ENCODE data around the gene SENP3. TPM values are rescaled to one million over a fixed set of nuclear protein-coding genes. Genes with fewer than 3 reads are reported as not detected.

The SENP3 gene
- total RNA-seq, 1 donor from 2014 or later, result 55.8 TPM

- H3K27ac Mint-ChIP-seq, result no peak overlapping the region
- peaks cover 55% of the 10 kb centered on the region for H3K36me3 Mint-ChIP-seq (ENCODE audit: low read depth)
- ChIA-PET CTCF (interaction anchor here (0.8 kb wide), 1 partner anchor 13 kb away, joined by 3 read pairs; no protein-coding TSS in a partner anchor), POLR2A (interaction anchor here (0.6 to 7.9 kb wide), 6 partner anchors 9 to 159 kb away, joined by 3 to 74 read pairs (median 8); partner anchors contain the start of genes TNFSF12 and TP53)
- H3K4me3 Mint-ChIP-seq, result peak overlapping the region; percentile 89
- H3K9me3 Mint-ChIP-seq, result no peaks in the 10 kb centered on the region
- ATAC-seq (ENCODE audit: low read depth), result no peak
- H3K4me1 Mint-ChIP-seq, result peaks cover 47% of the 10 kb centered on the region
- no peak for TF ChIP-seq CTCF (IDR thresholded peaks at IDR 0.05)
- no peak for DNase-seq
- intact Hi-C loops (cut with micrococcal nuclease), result no loop called here
- H3K27me3 Mint-ChIP-seq, result no peaks in the 10 kb centered on the region
Observed at GRCh38 chr17:7563115-7563869, 1.6 kb downstream of the SENP3 start.

GRCh38 chr17:7569571-7569970 lies 7.9 kb downstream of the SENP3 start:
- ATAC-seq (ENCODE audit: low read depth) (no peak), DNase-seq (no peak)
- no peak for TF ChIP-seq CTCF (IDR thresholded peaks at IDR 0.05)
- H3K9me3 Mint-ChIP-seq, result no peaks in the 10 kb centered on the region
- H3K27ac Mint-ChIP-seq, result no peak overlapping the region
- POLR2A ChIA-PET, result interaction anchor here (0.6 to 7.9 kb wide), 4 partner anchors 9 to 249 kb away, joined by 4 to 131 read pairs (median 44); partner anchors contain the start of genes CD68, MPDU1, SENP3 and TNFSF13
- no peak overlapping the region for H3K4me3 Mint-ChIP-seq
- peaks cover 22% of the 10 kb centered on the region for H3K4me1 Mint-ChIP-seq
- H3K27me3 Mint-ChIP-seq, result no peaks in the 10 kb centered on the region
- H3K36me3 Mint-ChIP-seq (ENCODE audit: low read depth), result peaks cover 80% of the 10 kb centered on the region
- intact Hi-C loops (cut with micrococcal nuclease), result no loop called here
- CTCF ChIA-PET, result interaction anchor here (1.6 to 3.9 kb wide), 2 partner anchors 9 to 55 kb away, joined by 4 to 18 read pairs; partner anchors contain the start of gene SENP3

GRCh38 chr17:7570351-7570750 lies 8.6 kb downstream of the SENP3 start:
- H3K4me3 Mint-ChIP-seq, result no peak overlapping the region
- TF ChIP-seq CTCF (IDR thresholded peaks at IDR 0.05), result no peak
- H3K27ac Mint-ChIP-seq, result no peak overlapping the region
- intact Hi-C loops (cut with micrococcal nuclease), result no loop called here
- no peaks in the 10 kb centered on the region for H3K27me3 Mint-ChIP-seq
- POLR2A ChIA-PET, result interaction anchor here (0.5 to 7.9 kb wide), 6 partner anchors 9 to 117 kb away, joined by 4 to 131 read pairs (median 36); partner anchors contain the start of genes CD68, MPDU1, POLR2A and SENP3
- H3K4me1 Mint-ChIP-seq, result peaks cover 28% of the 10 kb centered on the region
- no peak for DNase-seq
- H3K36me3 Mint-ChIP-seq (ENCODE audit: low read depth), result peaks cover 80% of the 10 kb centered on the region
- ATAC-seq (ENCODE audit: low read depth), result no peak
- no peaks in the 10 kb centered on the region for H3K9me3 Mint-ChIP-seq
- CTCF ChIA-PET, result interaction anchor here (1.6 to 3.9 kb wide), 3 partner anchors 9 to 56 kb away, joined by 4 to 18 read pairs (median 8); partner anchors contain the start of genes SENP3 and SOX15

- ATAC-seq (ENCODE audit: low read depth) (peak; percentile 82), DNase-seq (no peak)
- CTCF ChIA-PET, result interaction anchor here (1.9 to 3.9 kb wide), 2 partner anchors 11 to 17 kb away, joined by 8 to 18 read pairs; partner anchors contain the start of genes SENP3 and SOX15
- Mint-ChIP-seq H3K4me1 (peaks cover 43% of the 10 kb centered on the region), H3K9me3 (no peaks in the 10 kb centered on the region), H3K27me3 (no peaks in the 10 kb centered on the region), H3K27ac (peak overlapping the region; percentile 99), H3K36me3 (ENCODE audit: low read depth) (peaks cover 84% of the 10 kb centered on the region), H3K4me3 (peak overlapping the region; percentile 98)
- POLR2A ChIA-PET, result interaction anchor here (0.6 to 7.9 kb wide), 13 partner anchors 12 to 242 kb away, joined by 3 to 131 read pairs (median 6); partner anchors contain the start of genes FXR2, MPDU1, POLR2A and SENP3
- no peak for TF ChIP-seq CTCF (IDR thresholded peaks at IDR 0.05)
- intact Hi-C loops (cut with micrococcal nuclease), result loop anchor here (1.0 to 2.0 kb wide), 10 partner anchors 11 to 333 kb away; partner anchors contain the start of genes EIF5A, ELP5, PHF23 and POLR2A
Observed at GRCh38 chr17:7572338-7572587, 10.5 kb downstream of the SENP3 start.

Measured in activated B cell treated with CpG ODN at 0.5 μM for 24 hours (primary cell).